ENCODE results near the gene RAF1. TPM values are rescaled to one million over a fixed set of nuclear protein-coding genes. Genes with fewer than 3 reads are reported as not detected.

The RAF1 gene
- total and polyA plus RNA-seq, 7 experiments from 2014 or later = 50.2 to 129 (median 114) TPM

DNA sequence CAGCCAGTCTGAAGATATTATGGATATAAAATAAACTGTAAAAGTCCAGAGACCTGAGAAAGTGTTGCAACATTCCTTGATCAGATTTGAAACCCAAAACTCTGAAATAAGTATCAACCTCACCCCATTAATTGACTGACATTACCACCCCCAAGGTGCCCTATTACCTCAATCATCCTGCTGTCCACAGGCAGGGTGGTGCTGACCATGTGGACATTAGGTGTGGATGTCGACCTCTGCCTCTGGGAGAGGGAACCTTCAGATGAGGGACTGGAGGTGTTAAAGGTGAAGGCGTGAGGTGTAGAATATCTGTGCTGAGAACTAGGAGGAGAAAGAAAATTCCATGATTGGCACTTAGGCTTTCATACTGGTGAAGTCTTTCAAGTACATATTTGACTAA is 59.9 kb downstream of the RAF1 start:
- ATAC-seq = no peak
- H3K4me3 ChIP-seq (ENCODE audit: low read length) = no peak overlapping the region
- no peak overlapping the region for H3K4me3 Mint-ChIP-seq
- H3K36me3 Mint-ChIP-seq = peaks cover 9 to 46% (median 26%) of the 10 kb centered on the region in 5 donors
- intact Hi-C loops (cut with micrococcal nuclease) = no loop called here
- H3K36me3 ChIP-seq (ENCODE audit: control insufficient read depth in 2 of 3, insufficient read depth in 3 of 3, low read length in 3 of 3) = peaks cover 30 to 70% (median 31%) of the 10 kb centered on the region in 3 experiments
- no peaks in the 10 kb centered on the region for H3K9me3 Mint-ChIP-seq
- no peaks in the 10 kb centered on the region for H3K27me3 ChIP-seq (ENCODE audit: control insufficient read depth in 2 of 2, insufficient read depth in 2 of 2, low read length in 2 of 2)
- no peaks in the 10 kb centered on the region for H3K27me3 Mint-ChIP-seq
- no peak overlapping the region for H3K27ac ChIP-seq (ENCODE audit: low read depth, low read length)
- POLR2A ChIA-PET = interaction anchor here (0.6 kb wide), 1 partner anchor 48 kb away, joined by 5 read pairs; no protein-coding TSS in a partner anchor
- H3K4me1 Mint-ChIP-seq = peaks cover 4 to 11% (median 8%) of the 10 kb centered on the region in 7 donors
- CTCF ChIA-PET = no interaction called here
- H3K27ac Mint-ChIP-seq = peak overlapping the region in 3 of 9 donors; percentile 32 to 75 (median 33)
- peaks cover 0 to 5% of the 10 kb centered on the region in 2 donors for H3K4me1 ChIP-seq (ENCODE audit: control insufficient read depth in 2 of 2, insufficient read depth in 2 of 2, low read length in 2 of 2)
- DNase-seq = no peak
- no peaks in the 10 kb centered on the region for H3K9me3 ChIP-seq (ENCODE audit: control insufficient read depth in 2 of 3, low read length in 3 of 3)

DNA sequence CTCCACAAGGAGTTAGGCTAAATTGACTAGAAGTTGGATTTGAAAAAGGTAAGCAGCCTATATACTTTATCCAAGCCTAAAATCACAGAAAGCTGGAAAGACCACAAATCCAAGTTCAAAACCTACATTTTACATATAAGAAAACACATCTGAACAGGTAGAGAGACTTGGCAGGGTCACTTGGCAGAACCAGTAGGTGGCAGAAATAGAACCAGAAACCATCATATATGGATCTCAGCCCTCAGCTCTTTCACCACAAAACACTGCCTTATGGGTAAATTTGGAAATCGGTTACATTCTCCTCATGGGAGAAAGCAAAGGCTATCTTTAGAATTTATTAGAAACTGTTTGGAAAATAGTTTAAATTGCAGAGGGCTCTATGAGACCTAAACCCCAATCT is 62.8 kb downstream of the RAF1 start:
- ATAC-seq (no peak), DNase-seq (no peak)
- H3K36me3 ChIP-seq (ENCODE audit: control insufficient read depth in 2 of 3, insufficient read depth in 3 of 3, low read length in 3 of 3) = peaks cover 22 to 79% (median 27%) of the 10 kb centered on the region in 3 experiments
- POLR2A ChIA-PET = no interaction called here
- Mint-ChIP-seq H3K4me3 (no peak overlapping the region), H3K27ac (peak overlapping the region in 2 of 9 donors; percentile 26 to 31), H3K9me3 (no peaks in the 10 kb centered on the region), H3K36me3 (peaks cover 3 to 32% (median 17%) of the 10 kb centered on the region in 5 donors), H3K27me3 (no peaks in the 10 kb centered on the region), H3K4me1 (no peaks in the 10 kb centered on the region)
- intact Hi-C loops (cut with micrococcal nuclease) = no loop called here
- no peak overlapping the region for H3K4me3 ChIP-seq (ENCODE audit: low read length)
- H3K9me3 ChIP-seq (ENCODE audit: control insufficient read depth in 2 of 3, low read length in 3 of 3) = no peaks in the 10 kb centered on the region
- no peaks in the 10 kb centered on the region for H3K27me3 ChIP-seq (ENCODE audit: control insufficient read depth in 2 of 2, insufficient read depth in 2 of 2, low read length in 2 of 2)
- CTCF ChIA-PET = interaction anchor here (0.6 kb wide), 1 partner anchor 35 kb away, joined by 3 read pairs; no protein-coding TSS in a partner anchor
- H3K27ac ChIP-seq (ENCODE audit: low read depth, low read length) = no peak overlapping the region
- H3K4me1 ChIP-seq (ENCODE audit: control insufficient read depth in 2 of 2, insufficient read depth in 2 of 2, low read length in 2 of 2) = no peaks in the 10 kb centered on the region

DNA sequence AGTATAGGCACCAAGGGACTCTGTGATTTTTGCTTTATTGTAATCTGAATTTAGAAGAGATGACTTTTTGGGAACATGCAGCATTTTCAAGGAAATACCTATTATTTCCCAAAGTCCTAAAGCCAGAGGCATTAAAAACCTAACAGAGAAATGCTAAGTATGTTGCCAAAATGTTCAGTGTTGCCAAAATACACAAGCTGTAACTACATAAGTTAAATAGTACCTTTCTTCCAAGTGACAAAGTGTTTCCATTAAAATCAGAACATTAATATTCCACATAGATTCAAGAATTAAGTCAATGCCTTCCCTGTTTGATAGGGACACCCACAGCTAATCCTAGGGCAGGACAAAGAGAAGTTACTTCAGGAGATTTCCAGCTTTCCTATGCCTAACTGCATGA is 65.0 kb downstream of the RAF1 start:
- intact Hi-C loops (cut with micrococcal nuclease) = no loop called here
- H3K27ac Mint-ChIP-seq = peak overlapping the region in 7 of 9 donors; percentile 3 to 48 (median 32)
- Histone ChIP-seq H3K4me3 (ENCODE audit: low read length) (no peak overlapping the region), H3K9me3 (ENCODE audit: control insufficient read depth in 2 of 3, low read length in 3 of 3) (no peaks in the 10 kb centered on the region), H3K36me3 (ENCODE audit: control insufficient read depth in 2 of 3, insufficient read depth in 3 of 3, low read length in 3 of 3) (peaks cover 14 to 87% (median 14%) of the 10 kb centered on the region in 3 experiments), H3K27me3 (ENCODE audit: control insufficient read depth in 2 of 2, insufficient read depth in 2 of 2, low read length in 2 of 2) (no peaks in the 10 kb centered on the region), H3K4me1 (ENCODE audit: control insufficient read depth in 2 of 2, insufficient read depth in 2 of 2, low read length in 2 of 2) (no peaks in the 10 kb centered on the region), H3K27ac (ENCODE audit: low read depth, low read length) (no peak overlapping the region)
- ATAC-seq = no peak
- ChIA-PET POLR2A (interaction anchor here (0.6 to 1.4 kb wide), 2 partner anchors 65 to 1540 kb away, joined by 3 read pairs; partner anchors contain the start of gene RAF1), CTCF (interaction anchor here (1.0 kb wide), 1 partner anchor 121 kb away, joined by 3 read pairs; no protein-coding TSS in a partner anchor)
- peaks cover 8 to 40% (median 28%) of the 10 kb centered on the region in 5 donors for H3K36me3 Mint-ChIP-seq
- no peaks in the 10 kb centered on the region for H3K9me3 Mint-ChIP-seq
- peaks cover 0 to 2% (median 0%) of the 10 kb centered on the region in 7 donors for H3K4me1 Mint-ChIP-seq
- no peak overlapping the region for H3K4me3 Mint-ChIP-seq
- H3K27me3 Mint-ChIP-seq = no peaks in the 10 kb centered on the region
- DNase-seq = no peak

DNA sequence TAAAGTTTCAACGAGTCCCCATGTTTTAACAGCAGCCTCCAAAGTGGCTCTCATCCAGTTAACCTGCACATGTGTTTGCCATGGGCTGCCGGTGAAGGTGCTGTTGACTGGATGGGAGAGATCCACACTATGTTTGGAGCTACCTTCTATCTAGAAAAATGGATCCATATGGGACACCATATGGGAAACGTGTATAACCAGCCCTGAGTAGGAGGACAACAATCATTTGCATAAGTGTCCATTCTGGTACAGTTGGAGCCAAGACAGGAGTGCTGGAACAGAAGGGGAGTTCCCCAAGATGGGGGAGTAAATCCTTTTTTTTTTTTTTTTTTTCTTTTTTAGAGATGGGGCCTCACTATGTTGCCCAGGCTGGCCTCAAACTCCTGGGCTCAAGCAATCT is 70.4 kb downstream of the RAF1 start:
- ATAC-seq (no peak), DNase-seq (no peak)
- ChIA-PET POLR2A (no interaction called here), CTCF (no interaction called here)
- Histone ChIP-seq H3K27ac (ENCODE audit: low read depth, low read length) (peak overlapping the region; percentile 4), H3K4me3 (ENCODE audit: low read length) (no peak overlapping the region), H3K4me1 (ENCODE audit: control insufficient read depth in 2 of 2, insufficient read depth in 2 of 2, low read length in 2 of 2) (no peaks in the 10 kb centered on the region), H3K27me3 (ENCODE audit: control insufficient read depth in 2 of 2, insufficient read depth in 2 of 2, low read length in 2 of 2) (no peaks in the 10 kb centered on the region), H3K36me3 (ENCODE audit: control insufficient read depth in 2 of 3, insufficient read depth in 3 of 3, low read length in 3 of 3) (peaks cover 18 to 88% (median 20%) of the 10 kb centered on the region in 3 experiments), H3K9me3 (ENCODE audit: control insufficient read depth in 2 of 3, low read length in 3 of 3) (no peaks in the 10 kb centered on the region)
- H3K4me3 Mint-ChIP-seq = no peak overlapping the region
- H3K27me3 Mint-ChIP-seq = no peaks in the 10 kb centered on the region
- H3K36me3 Mint-ChIP-seq = peaks cover 8 to 48% (median 28%) of the 10 kb centered on the region in 5 donors
- peak overlapping the region in 7 of 9 donors; percentile 28 to 81 (median 54) for H3K27ac Mint-ChIP-seq
- H3K9me3 Mint-ChIP-seq = no peaks in the 10 kb centered on the region
- peaks cover 0 to 5% (median 0%) of the 10 kb centered on the region in 7 donors for H3K4me1 Mint-ChIP-seq
- intact Hi-C loops (cut with micrococcal nuclease) = no loop called here

DNA sequence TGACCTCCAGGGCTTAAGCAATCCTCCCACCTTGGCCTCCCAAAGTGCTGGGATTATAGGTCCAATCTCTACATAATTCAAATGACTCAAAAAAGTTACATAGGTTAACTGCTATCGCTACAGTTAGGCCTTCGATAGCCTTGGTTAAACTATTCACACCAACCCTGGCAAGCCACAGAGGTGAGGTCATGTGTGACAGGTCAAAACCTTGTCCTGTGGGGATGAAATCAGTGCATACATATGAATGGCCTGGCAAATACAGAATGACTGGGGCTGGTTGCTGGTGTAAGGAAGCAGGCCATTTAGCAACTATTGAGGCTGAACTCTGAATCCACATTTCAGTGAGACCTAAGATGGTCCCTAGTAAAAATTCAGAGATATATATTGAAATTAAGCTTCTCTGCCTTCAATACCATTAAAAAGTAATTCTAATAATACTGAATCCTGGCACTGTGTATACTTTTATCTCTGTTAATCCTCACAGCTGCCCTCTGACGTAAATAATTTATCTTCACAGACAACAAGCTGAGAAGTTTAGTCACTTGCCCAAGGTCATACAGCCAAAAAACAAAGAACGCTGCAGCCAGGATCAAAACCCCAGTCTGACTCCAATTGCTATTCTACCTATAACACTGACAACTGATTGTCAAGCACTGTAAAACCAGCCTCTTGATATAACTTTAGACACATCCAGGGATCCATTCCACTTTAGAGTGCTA is 71.8 kb downstream of the RAF1 start:
- H3K27me3 ChIP-seq (ENCODE audit: control insufficient read depth in 2 of 2, insufficient read depth in 2 of 2, low read length in 2 of 2) = no peaks in the 10 kb centered on the region
- no peaks in the 10 kb centered on the region for H3K4me1 ChIP-seq (ENCODE audit: control insufficient read depth in 2 of 2, insufficient read depth in 2 of 2, low read length in 2 of 2)
- H3K4me1 Mint-ChIP-seq = peaks cover 0 to 5% (median 0%) of the 10 kb centered on the region in 7 donors
- intact Hi-C loops (cut with micrococcal nuclease) = no loop called here
- H3K36me3 ChIP-seq (ENCODE audit: control insufficient read depth in 2 of 3, insufficient read depth in 3 of 3, low read length in 3 of 3) = peaks cover 20 to 88% (median 23%) of the 10 kb centered on the region in 3 experiments
- ChIA-PET CTCF (no interaction called here), POLR2A (no interaction called here)
- H3K36me3 Mint-ChIP-seq = peaks cover 8 to 48% (median 28%) of the 10 kb centered on the region in 5 donors
- H3K9me3 ChIP-seq (ENCODE audit: control insufficient read depth in 2 of 3, low read length in 3 of 3) = no peaks in the 10 kb centered on the region
- no peak overlapping the region for H3K4me3 ChIP-seq (ENCODE audit: low read length)
- H3K27ac ChIP-seq (ENCODE audit: low read depth, low read length) = no peak overlapping the region
- no peaks in the 10 kb centered on the region for H3K9me3 Mint-ChIP-seq
- H3K4me3 Mint-ChIP-seq = no peak overlapping the region
- H3K27ac Mint-ChIP-seq = peak overlapping the region in 4 of 9 donors; percentile 38 to 64 (median 56)
- no peaks in the 10 kb centered on the region for H3K27me3 Mint-ChIP-seq
- DNase-seq (no peak), ATAC-seq (no peak)

DNA sequence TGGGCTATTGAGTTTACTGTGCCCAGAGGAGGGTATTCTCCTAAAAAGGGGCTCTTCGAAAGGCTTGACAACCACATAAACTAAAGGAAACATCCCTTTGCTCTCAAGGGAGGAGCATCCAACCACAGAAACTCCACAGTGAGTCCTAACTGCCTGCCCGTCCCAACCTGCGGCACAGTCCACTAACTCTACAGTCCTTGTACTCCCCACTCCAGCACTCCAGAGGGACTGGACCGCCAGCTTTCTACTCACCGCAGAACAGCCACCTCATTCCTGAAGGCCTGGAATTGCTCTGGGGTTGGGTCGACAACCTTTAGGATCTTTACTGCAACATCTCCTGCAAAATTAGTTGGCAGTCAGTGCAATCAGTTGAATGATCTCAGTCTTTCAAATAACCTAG is 72.5 kb downstream of the RAF1 start:
- Mint-ChIP-seq H3K27ac (peak overlapping the region in 3 of 9 donors; percentile 12 to 64 (median 25)), H3K36me3 (peaks cover 8 to 48% (median 28%) of the 10 kb centered on the region in 5 donors), H3K4me3 (no peak overlapping the region), H3K27me3 (no peaks in the 10 kb centered on the region), H3K9me3 (no peaks in the 10 kb centered on the region), H3K4me1 (peaks cover 0 to 5% (median 0%) of the 10 kb centered on the region in 7 donors)
- intact Hi-C loops (cut with micrococcal nuclease) = no loop called here
- Histone ChIP-seq H3K36me3 (ENCODE audit: control insufficient read depth in 2 of 3, insufficient read depth in 3 of 3, low read length in 3 of 3) (peaks cover 20 to 84% (median 23%) of the 10 kb centered on the region in 3 experiments), H3K27ac (ENCODE audit: low read depth, low read length) (no peak overlapping the region), H3K27me3 (ENCODE audit: control insufficient read depth in 2 of 2, insufficient read depth in 2 of 2, low read length in 2 of 2) (no peaks in the 10 kb centered on the region), H3K4me1 (ENCODE audit: control insufficient read depth in 2 of 2, insufficient read depth in 2 of 2, low read length in 2 of 2) (no peaks in the 10 kb centered on the region), H3K9me3 (ENCODE audit: control insufficient read depth in 2 of 3, low read length in 3 of 3) (no peaks in the 10 kb centered on the region), H3K4me3 (ENCODE audit: low read length) (no peak overlapping the region)
- no peak for DNase-seq
- ChIA-PET POLR2A (interaction anchor here (0.8 kb wide), 1 partner anchor 31 kb away, joined by 8 read pairs; no protein-coding TSS in a partner anchor), CTCF (no interaction called here)
- ATAC-seq = no peak

Measured in naive thymus-derived CD4-positive, alpha-beta T cell (primary cell).